ENCODE data around the gene RIN3.

RIN3 gene

DNA sequence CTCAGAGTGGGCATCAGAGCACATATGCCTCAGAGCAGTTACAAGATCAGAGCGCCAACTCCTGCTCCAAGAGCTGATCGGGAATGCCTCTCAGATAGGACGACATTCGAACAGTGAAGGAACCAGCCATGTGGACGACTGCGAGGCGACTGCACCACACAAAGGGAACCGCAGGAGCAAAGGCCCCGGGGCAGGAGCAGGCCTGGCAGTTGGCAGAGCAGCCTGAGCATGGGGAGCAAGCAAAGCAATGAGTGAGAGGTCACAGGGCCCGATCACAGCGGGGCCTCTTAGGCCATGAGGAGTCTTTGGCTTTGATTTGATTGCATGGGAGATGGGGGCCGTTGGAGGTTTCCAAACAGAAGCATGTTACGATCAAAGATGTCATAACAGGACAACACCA lies 144.6 kb downstream of the RIN3 start:
- H3K27ac ChIP-seq, result no peak overlapping the region
- TF ChIP-seq, protein P1, sequence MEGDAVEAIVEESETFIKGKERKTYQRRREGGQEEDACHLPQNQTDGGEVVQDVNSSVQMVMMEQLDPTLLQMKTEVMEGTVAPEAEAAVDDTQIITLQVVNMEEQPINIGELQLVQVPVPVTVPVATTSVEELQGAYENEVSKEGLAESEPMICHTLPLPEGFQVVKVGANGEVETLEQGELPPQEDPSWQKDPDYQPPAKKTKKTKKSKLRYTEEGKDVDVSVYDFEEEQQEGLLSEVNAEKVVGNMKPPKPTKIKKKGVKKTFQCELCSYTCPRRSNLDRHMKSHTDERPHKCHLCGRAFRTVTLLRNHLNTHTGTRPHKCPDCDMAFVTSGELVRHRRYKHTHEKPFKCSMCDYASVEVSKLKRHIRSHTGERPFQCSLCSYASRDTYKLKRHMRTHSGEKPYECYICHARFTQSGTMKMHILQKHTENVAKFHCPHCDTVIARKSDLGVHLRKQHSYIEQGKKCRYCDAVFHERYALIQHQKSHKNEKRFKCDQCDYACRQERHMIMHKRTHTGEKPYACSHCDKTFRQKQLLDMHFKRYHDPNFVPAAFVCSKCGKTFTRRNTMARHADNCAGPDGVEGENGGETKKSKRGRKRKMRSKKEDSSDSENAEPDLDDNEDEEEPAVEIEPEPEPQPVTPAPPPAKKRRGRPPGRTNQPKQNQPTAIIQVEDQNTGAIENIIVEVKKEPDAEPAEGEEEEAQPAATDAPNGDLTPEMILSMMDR (conservative IDR thresholded peaks at IDR 0.05; ENCODE audit: low read depth), result no peak
- CTCF ChIA-PET, result interaction anchor here (1.0 kb wide), 1 partner anchor 32 kb away, joined by 4 read pairs; no protein-coding TSS in a partner anchor
- DNase-seq (ENCODE audit: low spot score), result no peak
- POLR2A ChIA-PET (ENCODE audit: low non-redundant PET), result no interaction called here

DNA sequence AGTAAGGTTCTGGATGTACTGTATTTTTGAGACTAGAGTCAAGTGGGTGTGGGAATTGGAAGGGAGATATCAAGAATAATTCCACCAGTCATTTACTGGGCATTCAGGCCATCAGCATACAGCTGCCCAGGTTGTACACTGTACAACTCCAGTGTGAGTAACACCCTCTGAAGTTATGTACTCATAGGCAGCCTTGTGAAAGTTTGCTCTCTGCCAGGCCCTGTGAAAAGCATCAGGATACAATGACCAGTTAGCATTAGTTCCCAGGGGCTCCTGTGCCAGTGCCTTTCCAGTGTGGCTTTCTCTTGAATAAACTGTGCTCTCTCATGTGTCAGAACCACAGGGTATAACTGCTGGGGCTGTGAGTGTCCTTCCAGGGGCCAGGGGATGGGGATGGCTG lies 145.1 kb downstream of the RIN3 start:
- POLR2A ChIA-PET (ENCODE audit: low non-redundant PET), result no interaction called here
- no peak overlapping the region for H3K27ac ChIP-seq
- CTCF ChIA-PET, result interaction anchor here (1.0 kb wide), 1 partner anchor 32 kb away, joined by 4 read pairs; no protein-coding TSS in a partner anchor
- DNase-seq (ENCODE audit: low spot score), result no peak
- TF ChIP-seq, protein P1 (conservative IDR thresholded peaks at IDR 0.05; ENCODE audit: low read depth), result no peak

DNA sequence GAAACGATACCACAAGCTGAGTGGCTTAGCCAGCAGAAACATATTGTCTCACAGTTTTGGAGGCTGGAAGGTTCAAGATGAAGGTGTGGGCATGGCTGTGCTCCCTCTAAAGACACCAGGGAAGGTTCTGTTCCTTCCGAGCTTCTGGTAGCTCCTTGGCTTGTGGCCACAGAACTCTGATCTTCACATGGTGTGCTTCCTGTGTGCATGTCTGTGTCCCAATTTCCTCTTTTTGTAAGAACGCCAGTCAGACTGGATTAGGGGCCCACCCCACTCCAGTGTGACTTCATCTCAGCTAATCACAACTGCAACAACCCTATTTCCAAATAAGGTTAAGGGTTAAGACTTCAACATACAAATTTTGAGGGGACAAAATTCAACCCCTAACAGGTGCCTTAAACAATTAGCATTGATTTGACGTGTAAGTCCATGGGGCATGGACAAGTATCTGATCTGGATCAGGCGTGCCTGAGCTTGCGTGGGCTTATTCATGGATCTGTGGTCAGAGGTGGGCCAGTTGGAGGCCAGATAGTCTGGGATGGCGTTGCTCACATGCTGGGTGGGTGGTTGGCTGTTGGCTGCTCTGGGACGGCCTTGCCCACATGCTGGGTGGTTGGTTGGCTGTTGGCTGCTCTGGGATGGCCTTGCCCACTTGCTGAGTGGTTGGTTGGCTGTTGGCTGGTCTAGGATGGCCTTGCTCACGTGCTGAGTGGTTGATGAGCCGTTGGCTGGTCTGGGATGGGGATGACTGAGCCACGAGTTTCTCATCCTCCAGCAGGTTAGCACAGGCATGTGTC lies 146.4 kb downstream of the RIN3 start:
- no peak for DNase-seq (ENCODE audit: low spot score)

DNA sequence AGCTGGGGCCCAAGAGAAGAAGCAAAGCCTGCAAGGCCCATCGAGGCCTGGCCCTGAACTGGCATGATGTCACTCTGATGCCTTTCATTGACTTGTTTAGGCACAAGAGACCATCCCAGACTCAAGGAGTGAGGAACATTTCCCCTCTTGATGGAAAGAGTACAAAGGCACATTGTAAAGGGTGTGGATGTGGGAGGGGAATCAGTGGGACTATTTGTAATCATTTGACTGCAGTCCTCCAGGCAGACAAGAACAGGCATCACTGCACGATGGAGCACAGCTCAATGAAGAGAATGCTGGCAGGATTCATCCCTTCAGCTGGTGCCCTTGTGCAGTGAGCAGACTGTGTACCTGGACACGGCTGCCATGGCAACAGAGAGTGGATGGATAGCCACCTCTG lies 147.0 kb downstream of the RIN3 start:
- ChIA-PET POLR2A (ENCODE audit: low non-redundant PET) (no interaction called here), CTCF (no interaction called here)
- no peak for DNase-seq (ENCODE audit: low spot score)
- no peak overlapping the region for H3K27ac ChIP-seq
- TF ChIP-seq, protein P1 (conservative IDR thresholded peaks at IDR 0.05; ENCODE audit: low read depth), result no peak

More for the DNA sequence above, 146.4 kb downstream of the RIN3 start:
- no peak overlapping the region for H3K27ac ChIP-seq
- ChIA-PET CTCF (no interaction called here), POLR2A (ENCODE audit: low non-redundant PET) (no interaction called here)
- TF ChIP-seq, protein P1 (conservative IDR thresholded peaks at IDR 0.05; ENCODE audit: low read depth), result no peak

DNA sequence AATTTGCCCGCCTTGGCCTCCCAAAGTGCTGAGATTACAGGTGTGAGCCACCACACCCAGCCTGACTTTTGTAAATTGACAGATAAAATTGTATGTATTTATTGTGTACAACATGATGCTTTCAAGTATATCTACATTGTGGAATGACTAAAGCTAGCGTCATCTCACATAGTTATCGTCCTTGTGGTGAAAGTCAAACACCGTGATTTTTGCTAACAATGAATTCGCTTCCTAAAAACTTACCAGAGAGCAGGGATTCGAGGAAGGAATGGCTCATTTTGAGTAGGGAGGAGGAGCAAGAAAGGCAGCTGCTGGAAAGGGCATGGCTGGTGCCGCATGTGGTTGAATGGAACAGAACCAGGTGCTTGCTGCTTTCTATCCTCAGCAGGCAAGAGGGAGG lies 149.5 kb downstream of the RIN3 start:
- ChIA-PET POLR2A (ENCODE audit: low non-redundant PET) (no interaction called here), CTCF (interaction anchor here (0.9 kb wide), 1 partner anchor 27 kb away, joined by 3 read pairs; no protein-coding TSS in a partner anchor)
- no peak for DNase-seq (ENCODE audit: low spot score)
- no peak overlapping the region for H3K27ac ChIP-seq
- TF ChIP-seq, protein P1 (conservative IDR thresholded peaks at IDR 0.05; ENCODE audit: low read depth), result no peak

DNA sequence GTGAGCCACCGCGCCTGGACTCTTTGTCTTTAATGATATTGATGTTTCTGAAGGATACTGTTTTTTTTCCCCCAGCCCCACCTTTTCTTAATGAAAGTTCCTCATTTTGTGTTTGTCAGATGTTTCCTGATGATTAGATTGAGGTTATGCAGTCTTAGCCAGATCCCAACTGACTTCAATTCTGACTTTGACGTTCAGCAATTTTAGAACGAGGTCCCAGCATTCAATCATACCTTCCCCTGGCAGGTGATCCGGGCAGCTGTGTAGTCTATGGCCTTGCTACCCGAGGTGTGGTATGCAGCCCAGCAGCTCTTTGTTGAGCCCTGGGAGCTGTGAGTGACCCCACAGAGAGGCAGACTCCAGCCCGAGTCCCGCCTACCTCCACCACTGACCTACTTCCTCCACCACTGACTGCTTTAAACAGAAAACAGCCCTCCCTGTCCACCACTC lies 152.1 kb downstream of the RIN3 start:
- ChIA-PET CTCF (no interaction called here), POLR2A (ENCODE audit: low non-redundant PET) (no interaction called here)
- no peak overlapping the region for H3K27ac ChIP-seq
- TF ChIP-seq, protein P1 (conservative IDR thresholded peaks at IDR 0.05; ENCODE audit: low read depth), result no peak
- DNase-seq (ENCODE audit: low spot score), result no peak
